ENCODE measurements around the gene PTPN13. TPM values are rescaled to one million over a fixed set of nuclear protein-coding genes. Genes with fewer than 3 reads are reported as not detected.
A peak's percentile ranks its signal among the peaks of the same experiment; 100 is the strongest.

Gene PTPN13
- total and polyA plus RNA-seq, 8 donors = 1.9 to 9.1 (median 6.7) TPM

DNA sequence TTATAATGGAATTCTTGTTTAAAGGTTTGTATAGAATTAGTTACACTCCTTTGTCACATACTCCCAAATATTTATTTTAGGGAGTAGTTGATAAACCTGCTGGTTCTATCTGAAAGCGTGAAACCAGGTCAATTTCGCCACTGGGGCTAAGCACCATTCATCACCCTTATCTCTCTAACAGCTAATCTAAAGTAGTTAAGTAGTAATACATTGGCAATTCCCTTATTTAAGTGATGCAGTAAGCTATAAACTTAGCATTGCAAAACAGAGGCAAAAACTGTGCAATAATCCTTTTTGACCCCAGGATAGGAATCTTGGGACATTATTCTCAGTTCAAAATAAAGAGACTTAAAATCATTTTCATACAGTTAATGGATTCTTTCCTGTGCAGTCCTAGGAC, 33.7 kb upstream of the PTPN13 start:
- WGBS, 2 donors = 11 to 21% methylated on average over 2 of the region's 2 CpGs
- Histone ChIP-seq H3K9me3 (no peaks in the 10 kb centered on the region), H3K27ac (no peak overlapping the region), H3K4me3 (no peak overlapping the region), H3K27me3 (no peaks in the 10 kb centered on the region), H3K4me1 (peaks cover 0 to 6% (median 0%) of the 10 kb centered on the region in 3 donors), H3K36me3 (no peaks in the 10 kb centered on the region)
- intact Hi-C loops (cut with DNase I) = no loop called here
- DNase-seq (no peak), FAIRE-seq (no peak), ATAC-seq (peak in 3 of 4 donors; percentile 29 to 56 (median 33))
- no peak for TF ChIP-seq CTCF (IDR thresholded peaks at IDR 0.05)

DNA sequence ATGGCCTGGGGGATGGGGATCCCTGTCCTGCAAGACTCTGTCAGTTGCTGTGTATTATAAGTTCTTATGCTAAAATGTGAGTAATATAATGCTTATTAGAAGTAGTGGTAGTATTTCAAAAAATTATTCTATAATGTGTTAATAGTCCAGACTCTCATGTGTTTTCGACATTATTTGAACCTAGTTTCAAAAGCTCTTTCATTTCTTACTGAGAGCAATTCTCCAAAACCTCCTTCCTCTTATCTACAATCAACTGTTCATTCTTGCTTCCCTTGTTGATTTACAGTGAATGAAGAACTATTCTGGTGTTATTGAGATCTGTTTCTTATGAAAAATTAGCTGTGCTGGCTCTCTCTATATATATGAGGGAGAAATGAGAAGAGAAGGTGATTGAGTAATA, 32.9 kb upstream of the PTPN13 start:
- Histone ChIP-seq H3K27ac (no peak overlapping the region), H3K4me1 (peaks cover 0 to 6% (median 0%) of the 10 kb centered on the region in 3 donors), H3K27me3 (no peaks in the 10 kb centered on the region), H3K36me3 (no peaks in the 10 kb centered on the region), H3K4me3 (no peak overlapping the region), H3K9me3 (no peaks in the 10 kb centered on the region)
- no peak for FAIRE-seq
- intact Hi-C loops (cut with DNase I) = no loop called here
- no peak for DNase-seq
- no peak for ATAC-seq
- 86 to 95% methylated on average over 1 of the region's 1 CpG for WGBS, 2 donors
- no peak for TF ChIP-seq CTCF (IDR thresholded peaks at IDR 0.05)

DNA sequence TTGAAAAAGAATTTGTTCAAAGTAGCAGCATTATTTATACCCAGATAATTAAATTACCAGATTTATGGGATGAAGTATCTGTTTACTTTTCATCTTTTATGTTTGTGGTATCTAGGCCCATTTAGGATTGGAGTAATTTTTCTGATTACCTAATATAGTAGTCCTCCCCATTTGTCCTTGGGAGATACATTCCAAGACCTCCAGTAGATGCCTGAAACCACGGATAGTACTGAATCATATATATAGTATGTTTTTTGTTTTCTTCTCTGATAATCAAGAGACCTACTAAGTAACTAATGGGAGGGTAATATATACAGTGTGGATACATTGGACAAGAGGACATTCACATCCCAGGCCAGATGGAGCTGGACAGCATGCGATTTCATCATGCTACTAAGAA, 30.7 kb upstream of the PTPN13 start:
- H3K36me3 ChIP-seq = no peaks in the 10 kb centered on the region
- no peak overlapping the region for H3K27ac ChIP-seq
- FAIRE-seq (no peak), ATAC-seq (no peak), DNase-seq (no peak)
- no peaks in the 10 kb centered on the region for H3K27me3 ChIP-seq
- TF ChIP-seq CTCF (IDR thresholded peaks at IDR 0.05) = no peak
- intact Hi-C loops (cut with DNase I) = no loop called here
- H3K4me1 ChIP-seq = peaks cover 0 to 6% (median 0%) of the 10 kb centered on the region in 3 donors
- no peak overlapping the region for H3K4me3 ChIP-seq
- 90 to 93% methylated on average over 2 of the region's 2 CpGs for WGBS, 2 donors
- no peaks in the 10 kb centered on the region for H3K9me3 ChIP-seq

GRCh38 chr4:86564795-86565194, 29.3 kb upstream of the PTPN13 start:
- intact Hi-C loops (cut with DNase I) = no loop called here
- FAIRE-seq = no peak
- DNase-seq = no peak
- TF ChIP-seq CTCF (IDR thresholded peaks at IDR 0.05) = no peak
- 84 to 85% methylated on average over 5 of the region's 5 CpGs for WGBS, 2 donors
- H3K27ac ChIP-seq = no peak overlapping the region
- no peak for ATAC-seq
- peaks cover 0 to 6% (median 0%) of the 10 kb centered on the region in 3 donors for H3K4me1 ChIP-seq
- H3K36me3 ChIP-seq = no peaks in the 10 kb centered on the region
- no peaks in the 10 kb centered on the region for H3K9me3 ChIP-seq
- H3K27me3 ChIP-seq = no peaks in the 10 kb centered on the region
- H3K4me3 ChIP-seq = no peak overlapping the region

DNA sequence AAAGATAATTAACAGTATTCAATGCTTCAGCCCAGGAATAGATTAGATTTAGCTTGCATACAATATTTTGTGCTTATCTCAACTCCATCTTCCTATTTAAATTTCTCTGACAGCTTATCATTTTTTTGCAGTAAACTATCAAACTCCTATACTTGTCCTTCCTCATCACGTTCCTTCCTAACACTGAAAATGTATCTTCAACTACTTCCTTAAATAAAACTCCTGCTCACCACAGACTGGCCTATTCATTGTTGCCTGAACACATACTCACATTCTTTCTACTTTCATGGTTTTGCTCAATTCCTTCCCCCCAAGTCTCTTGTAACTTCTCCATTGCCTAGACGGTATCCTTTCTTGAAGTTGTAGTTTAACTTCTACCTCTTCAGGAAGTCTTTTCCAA, 28.5 kb upstream of the PTPN13 start:
- Histone ChIP-seq H3K27ac (no peak overlapping the region), H3K9me3 (no peaks in the 10 kb centered on the region), H3K36me3 (no peaks in the 10 kb centered on the region), H3K4me3 (no peak overlapping the region), H3K4me1 (peaks cover 0 to 3% (median 0%) of the 10 kb centered on the region in 3 donors), H3K27me3 (no peaks in the 10 kb centered on the region)
- 91% methylated on average over 2 of the region's 2 CpGs for WGBS, 2 donors
- no peak for TF ChIP-seq CTCF (IDR thresholded peaks at IDR 0.05)
- DNase-seq (no peak), ATAC-seq (no peak), FAIRE-seq (no peak)
- intact Hi-C loops (cut with DNase I) = no loop called here
